Gastrocnemius medialis (tissue), 4 donors: ENCODE data around the gene KCNT1. TPM values are rescaled to one million over a fixed set of nuclear protein-coding genes. Genes with fewer than 3 reads are reported as not detected.
"Not testable (repeated sequence)": the region's sequence is repeated elsewhere in the genome, so short reads cannot be mapped to it uniquely, and the experiment has no call there.

ENCODE experiments used
- ATAC-seq, 2 donors: fragments of 150-250 bp; one replicate each; pipeline ENCODE4 v1.9.1; 2016
- DNase-seq, 2 donors: peaks; one replicate each; pipeline ENCODE4 v3.0.0-alpha.2; 2019
- H3K27ac ChIP-seq, 4 donors: fragments of 200-600 bp; sonication (generic); 1 replicate in 1 of 4; 2 replicates in 3 of 4; pipeline ENCODE4 v1.5.1; 2016 to 2018; ENCODE audit warnings: mild to moderate bottlenecking in 2 of 4, moderate library complexity in 1 of 4
- H3K27me3 ChIP-seq, 3 donors: fragments of 200-600 bp; sonication (generic) in 2 of 3; 1 replicate in 1 of 3; 2 replicates in 2 of 3; pipeline versions ENCODE4 v1.5.1 to v1.6.0; 2016 to 2019; ENCODE audit warnings: mild to moderate bottlenecking in 1 of 3, moderate library complexity in 1 of 3
- H3K36me3 ChIP-seq, 2 donors: fragments of 200-600 bp; sonication (generic) in 1 of 2; one replicate each; pipeline ENCODE4 v1.5.1; 2017 to 2018
- H3K4me1 ChIP-seq, 2 donors: fragments of 200-600 bp; sonication (generic) in 1 of 2; one replicate each; pipeline ENCODE4 v1.5.1; 2016 to 2017; ENCODE audit warnings: mild to moderate bottlenecking in 2 of 2
- H3K4me3 ChIP-seq, 4 donors: fragments of 200-600 bp; sonication (generic) in 3 of 4; 1 replicate in 1 of 4; 2 replicates in 3 of 4; pipeline ENCODE4 v1.5.1; 2016 to 2019; ENCODE audit warnings: mild to moderate bottlenecking in 2 of 4
- H3K9me3 ChIP-seq, 3 donors: fragments of 200-600 bp; sonication (generic) in 2 of 3; 1 replicate in 1 of 3; 2 replicates in 2 of 3; pipeline ENCODE4 v1.5.1; 2016 to 2019
- CTCF ChIP-seq, 5 experiments: fragments of 450-650 bp in 3 of 5; fragments of 200-600 bp in 2 of 5; sonication (generic) in 2 of 5; IDR thresholded peaks in 4 of 5; conservative IDR thresholded peaks in 1 of 5; 1 replicate in 4 of 5; 2 replicates in 1 of 5; pipeline ENCODE4 v1.5.1; 2016 to 2019; ENCODE audit warnings: antibody characterized with exemption in 5 of 5, mild to moderate bottlenecking in 3 of 5, moderate library complexity in 3 of 5
- POLR2A ChIP-seq, 2 donors: fragments of 450-650 bp; IDR thresholded peaks; one replicate each; pipeline ENCODE4 v1.6.1; 2017; ENCODE audit warnings: antibody characterized with exemption in 2 of 2, mild to moderate bottlenecking in 2 of 2, moderate library complexity in 2 of 2
- in situ Hi-C, 4 donors: fragments of 200-750 bp; cut with MboI; loops; one replicate each; pipeline versions ENCODE4 v1.15.0 to v1.8.0; 2017; ENCODE audit warnings: low sequenced_read_pairs in 4 of 4
- intact Hi-C: fragments of 100-400 bp; cut with DNase I; formaldehyde crosslinking; loops from one replicate; pipeline ENCODE4 v1.15.1; 2023; ENCODE audit warnings: low total_unique reads
- total RNA-seq, 4 donors: library from RNA; depleted of rRNA; stranded (reverse); fragments of >200 nt; gene quantifications; one replicate each; pipeline versions ENCODE4 v1.1.0 to v1.2.3, GENCODE V29; 2016

KCNT1 gene
- total RNA-seq, 4 donors from 2014 or later = 2.3 to 8.7 (median 5.3) TPM

GRCh38 chr9:135666534-135667462 lies 35.2 kb upstream of the KCNT1 start:
- H3K4me1 ChIP-seq = no peaks in the 10 kb centered on the region
- H3K4me3 ChIP-seq = no peak overlapping the region
- H3K9me3 ChIP-seq = no peaks in the 10 kb centered on the region
- DNase-seq (no peak), ATAC-seq (no peak)
- in situ Hi-C loops (no loop called here), intact Hi-C loops (no loop called here)
- no peaks in the 10 kb centered on the region for H3K36me3 ChIP-seq
- H3K27ac ChIP-seq = no peak overlapping the region
- peaks cover 4 to 19% (median 4%) of the 10 kb centered on the region in 3 donors for H3K27me3 ChIP-seq
- TF ChIP-seq POLR2A (IDR thresholded peaks at IDR 0.05) = no peak

- TF ChIP-seq CTCF (IDR thresholded peaks at IDR 0.05 in 4 of 5, conservative IDR thresholded peaks at IDR 0.05 in 1 of 5) = no peak
- TF ChIP-seq POLR2A (IDR thresholded peaks at IDR 0.05) = no peak
- in situ Hi-C loops = no loop called here
These were observed 34.5 kb upstream of the KCNT1 start for GRCh38 chr9:135667463-135668001.

GRCh38 chr9:135669018-135669417 lies 33.0 kb upstream of the KCNT1 start:
- H3K9me3 ChIP-seq, H3K36me3 ChIP-seq, in situ Hi-C loops, DNase-seq, H3K4me3 ChIP-seq, H3K4me1 ChIP-seq, H3K27ac ChIP-seq, intact Hi-C loops, ATAC-seq: not testable (repeated sequence)
- H3K27me3 ChIP-seq = peaks cover 4 to 21% (median 11%) of the 10 kb centered on the region in 3 donors

More at GRCh38 chr9:135667463-135668001, 34.5 kb upstream of the KCNT1 start:
- H3K4me3 ChIP-seq = no peak overlapping the region
- no peaks in the 10 kb centered on the region for H3K9me3 ChIP-seq
- intact Hi-C loops = no loop called here
- H3K36me3 ChIP-seq = no peaks in the 10 kb centered on the region
- H3K4me1 ChIP-seq = no peaks in the 10 kb centered on the region
- DNase-seq (no peak), ATAC-seq (no peak)
- peaks cover 4 to 18% (median 10%) of the 10 kb centered on the region in 3 donors for H3K27me3 ChIP-seq
- H3K27ac ChIP-seq = no peak overlapping the region

- in situ Hi-C loops = no loop called here
- H3K9me3 ChIP-seq = no peaks in the 10 kb centered on the region
- ATAC-seq (no peak), DNase-seq (no peak)
- no peak overlapping the region for H3K4me3 ChIP-seq
- H3K27ac ChIP-seq = no peak overlapping the region
- intact Hi-C loops = loop anchor here (2.0 kb wide), 1 partner anchor 21 kb away; no protein-coding TSS in a partner anchor
- H3K36me3 ChIP-seq = no peaks in the 10 kb centered on the region
- no peak for TF ChIP-seq POLR2A (IDR thresholded peaks at IDR 0.05)
- no peak for TF ChIP-seq CTCF (IDR thresholded peaks at IDR 0.05 in 4 of 5, conservative IDR thresholded peaks at IDR 0.05 in 1 of 5)
- H3K27me3 ChIP-seq = peaks cover 4 to 21% (median 11%) of the 10 kb centered on the region in 3 donors
- H3K4me1 ChIP-seq = no peaks in the 10 kb centered on the region
These were observed 32.2 kb upstream of the KCNT1 start for GRCh38 chr9:135669616-135670285.

- H3K36me3 ChIP-seq = no peaks in the 10 kb centered on the region
- peaks cover 4 to 17% (median 11%) of the 10 kb centered on the region in 3 donors for H3K27me3 ChIP-seq
- H3K27ac ChIP-seq = no peak overlapping the region
- intact Hi-C loops (loop anchor here (2.0 kb wide), 1 partner anchor 20 kb away; no protein-coding TSS in a partner anchor), in situ Hi-C loops (no loop called here)
- no peak for DNase-seq
- no peaks in the 10 kb centered on the region for H3K4me1 ChIP-seq
- H3K9me3 ChIP-seq = no peaks in the 10 kb centered on the region
- no peak overlapping the region for H3K4me3 ChIP-seq
- no peak for TF ChIP-seq CTCF (IDR thresholded peaks at IDR 0.05 in 4 of 5, conservative IDR thresholded peaks at IDR 0.05 in 1 of 5)
- no peak for TF ChIP-seq POLR2A (IDR thresholded peaks at IDR 0.05)
- no peak for ATAC-seq
These were observed 31.0 kb upstream of the KCNT1 start for GRCh38 chr9:135670721-135671590.
